ENCODE results near the gene STAMBPL1.

Gene STAMBPL1

GRCh38 chr10:88843171-88843570 lies 36.9 kb upstream of the STAMBPL1 start:
- no peak overlapping the region for H3K27ac ChIP-seq
- no peak for DNase-seq (ENCODE audit: low spot score)
- TF ChIP-seq, protein P1, sequence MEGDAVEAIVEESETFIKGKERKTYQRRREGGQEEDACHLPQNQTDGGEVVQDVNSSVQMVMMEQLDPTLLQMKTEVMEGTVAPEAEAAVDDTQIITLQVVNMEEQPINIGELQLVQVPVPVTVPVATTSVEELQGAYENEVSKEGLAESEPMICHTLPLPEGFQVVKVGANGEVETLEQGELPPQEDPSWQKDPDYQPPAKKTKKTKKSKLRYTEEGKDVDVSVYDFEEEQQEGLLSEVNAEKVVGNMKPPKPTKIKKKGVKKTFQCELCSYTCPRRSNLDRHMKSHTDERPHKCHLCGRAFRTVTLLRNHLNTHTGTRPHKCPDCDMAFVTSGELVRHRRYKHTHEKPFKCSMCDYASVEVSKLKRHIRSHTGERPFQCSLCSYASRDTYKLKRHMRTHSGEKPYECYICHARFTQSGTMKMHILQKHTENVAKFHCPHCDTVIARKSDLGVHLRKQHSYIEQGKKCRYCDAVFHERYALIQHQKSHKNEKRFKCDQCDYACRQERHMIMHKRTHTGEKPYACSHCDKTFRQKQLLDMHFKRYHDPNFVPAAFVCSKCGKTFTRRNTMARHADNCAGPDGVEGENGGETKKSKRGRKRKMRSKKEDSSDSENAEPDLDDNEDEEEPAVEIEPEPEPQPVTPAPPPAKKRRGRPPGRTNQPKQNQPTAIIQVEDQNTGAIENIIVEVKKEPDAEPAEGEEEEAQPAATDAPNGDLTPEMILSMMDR (IDR thresholded peaks at IDR 0.05), result no peak
- H3K4me3 ChIP-seq, result no peak overlapping the region

GRCh38 chr10:88848499-88848898 lies 31.5 kb upstream of the STAMBPL1 start:
- DNase-seq (ENCODE audit: low spot score), result no peak
- H3K27ac ChIP-seq, result no peak overlapping the region

DNA sequence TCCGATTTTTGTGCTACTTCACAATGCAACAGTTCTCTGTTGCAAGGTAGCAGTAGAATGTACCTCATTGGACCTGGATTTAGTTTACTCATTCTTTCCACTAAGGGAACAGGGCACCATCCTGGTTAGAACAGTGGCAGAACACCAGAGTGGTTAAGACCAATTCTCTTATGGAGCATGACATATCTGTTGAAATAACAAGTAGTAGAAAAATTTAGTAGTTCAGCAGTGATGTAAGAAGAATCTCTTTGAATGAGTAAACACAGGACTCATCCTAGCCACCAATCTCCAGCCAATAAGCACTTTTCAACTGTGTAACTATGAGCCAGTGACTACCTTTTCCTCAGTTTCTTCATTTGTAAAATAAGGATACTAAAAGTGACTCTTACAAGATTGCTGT lies 30.8 kb upstream of the STAMBPL1 start:
- no peak for DNase-seq (ENCODE audit: low spot score)
- TF ChIP-seq, protein P1 (IDR thresholded peaks at IDR 0.05), result no peak
- Histone ChIP-seq H3K4me3 (no peak overlapping the region), H3K27ac (no peak overlapping the region)

More at GRCh38 chr10:88848499-88848898, 31.5 kb upstream of the STAMBPL1 start:
- H3K4me3 ChIP-seq, result no peak overlapping the region
- TF ChIP-seq, protein P1 (IDR thresholded peaks at IDR 0.05), result no peak

DNA sequence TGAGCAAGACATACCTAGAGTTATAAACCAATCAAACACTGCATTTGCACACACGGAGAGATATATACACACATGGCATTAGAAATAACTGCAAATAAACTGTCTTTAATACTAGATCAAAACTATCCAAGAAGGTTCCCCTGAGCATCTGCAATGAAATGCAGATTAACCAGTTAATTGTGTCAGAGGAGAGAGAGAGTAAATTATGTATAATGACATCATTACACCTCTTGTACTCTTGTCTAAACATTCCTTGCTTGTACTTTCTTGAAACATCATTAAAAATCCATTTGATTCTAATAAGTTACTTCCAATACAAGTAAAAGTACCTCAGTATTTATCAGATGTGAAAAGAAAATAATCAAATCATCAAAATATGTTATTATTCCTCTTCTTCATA lies 29.3 kb upstream of the STAMBPL1 start:
- Histone ChIP-seq H3K4me3 (no peak overlapping the region), H3K27ac (no peak overlapping the region)
- TF ChIP-seq, protein P1 (IDR thresholded peaks at IDR 0.05), result no peak
- DNase-seq (ENCODE audit: low spot score), result no peak

DNA sequence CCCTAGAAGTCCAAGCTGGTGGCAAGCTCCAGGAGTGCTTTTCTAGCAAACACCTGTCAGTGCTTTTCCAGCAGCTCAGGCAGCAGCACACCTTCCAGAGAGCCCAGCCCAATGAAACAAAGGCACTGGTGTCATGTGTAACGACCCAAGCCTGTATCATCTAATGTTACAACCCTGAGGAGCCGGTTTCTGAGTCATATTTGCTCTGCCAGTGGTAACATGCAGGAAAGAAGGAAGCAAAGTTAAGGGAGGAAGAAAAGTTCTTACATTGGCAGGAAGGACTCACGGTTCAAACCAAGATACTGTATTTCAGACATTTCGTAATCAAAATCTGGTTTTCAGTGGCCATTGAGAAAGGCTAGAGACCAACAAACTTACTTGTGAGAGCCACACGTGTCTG lies 28.3 kb upstream of the STAMBPL1 start, which contains the start of gene ANKRD22:
ANKRD22 (minus strand) TSS at position 139 of the 400 bp plus-strand sequence. CDS start 237 bp downstream, outside the sequence.
- Histone ChIP-seq H3K27ac (no peak within 1 kb of the TSS), H3K4me3 (no peak within 1 kb of the TSS)
- DNase-seq (ENCODE audit: low spot score), result no peak
- TF ChIP-seq, protein P1 (IDR thresholded peaks at IDR 0.05), result no peak

DNA sequence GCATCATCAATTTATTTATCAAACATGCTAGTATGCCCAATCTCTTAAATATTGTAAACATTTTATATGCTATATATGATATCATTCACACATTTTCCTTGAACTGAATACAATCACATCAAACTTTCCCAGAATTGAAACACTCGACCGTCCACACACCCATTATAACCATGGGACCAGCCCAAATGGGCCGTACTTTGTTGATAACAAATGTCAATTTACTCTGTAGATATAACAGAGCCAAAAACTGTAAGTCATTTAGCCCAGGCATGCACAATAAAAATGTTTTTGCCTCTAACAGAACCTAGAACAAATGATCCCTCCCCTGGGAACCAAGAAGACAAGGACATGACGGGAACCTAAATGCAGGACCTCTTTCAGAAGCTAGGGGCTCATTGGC lies 27.7 kb upstream of the STAMBPL1 start:
- DNase-seq (ENCODE audit: low spot score), result no peak
- Histone ChIP-seq H3K27ac (no peak overlapping the region), H3K4me3 (no peak overlapping the region)
- TF ChIP-seq, protein P1 (IDR thresholded peaks at IDR 0.05), result no peak

- Histone ChIP-seq H3K4me3 (no peak overlapping the region), H3K27ac (no peak overlapping the region)
- TF ChIP-seq, protein P1 (IDR thresholded peaks at IDR 0.05), result no peak
- DNase-seq (ENCODE audit: low spot score), result no peak
Observed at GRCh38 chr10:88853155-88853881, 26.7 kb upstream of the STAMBPL1 start.

All from coronary artery (tissue), 2 donors.